OCI-LY1 (cell line): Measurements from ENCODE around the gene N4BP2L2.

Experiments used
- EZH2 ChIP-seq: fragments of 200-600 bp; sonication (generic), shearing (Covaris generic); IDR thresholded peaks from 2 replicates; pipeline ENCODE4 v1.8.0; 2017; ENCODE audit warnings: borderline replicate concordance, mixed run types, mild to moderate bottlenecking, antibody characterized with exemption, low read length, moderate library complexity, mixed read lengths
- TF ChIP-seq, protein P1 (sequence below): fragments of 200-600 bp; sonication (generic), shearing (Covaris generic); IDR thresholded peaks from 2 replicates; pipeline ENCODE4 v1.5.1; 2017; ENCODE audit warnings: mild to moderate bottlenecking, antibody characterized with exemption, low read length, moderate library complexity, mixed read lengths

DNA sequence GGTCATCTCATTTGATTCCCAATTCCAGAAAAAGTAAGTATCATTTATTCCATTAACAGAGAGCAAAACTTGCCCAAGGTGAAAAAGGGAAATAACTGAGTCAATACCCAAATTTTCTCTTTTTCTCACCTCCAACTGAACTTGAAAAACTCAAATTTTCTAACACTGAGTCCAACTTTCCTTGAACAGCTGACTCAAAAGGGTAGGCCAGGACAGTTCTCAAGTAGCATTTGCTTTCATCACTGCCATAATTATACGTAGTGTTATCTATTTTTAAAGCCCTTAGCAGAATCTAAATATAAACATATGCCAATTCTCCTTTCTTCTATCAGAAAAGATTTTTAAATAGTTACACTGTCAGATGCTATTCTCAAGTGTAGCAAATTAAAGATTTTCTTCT, 3.5 kb downstream of the N4BP2L2 start:
- TF ChIP-seq, protein P1, sequence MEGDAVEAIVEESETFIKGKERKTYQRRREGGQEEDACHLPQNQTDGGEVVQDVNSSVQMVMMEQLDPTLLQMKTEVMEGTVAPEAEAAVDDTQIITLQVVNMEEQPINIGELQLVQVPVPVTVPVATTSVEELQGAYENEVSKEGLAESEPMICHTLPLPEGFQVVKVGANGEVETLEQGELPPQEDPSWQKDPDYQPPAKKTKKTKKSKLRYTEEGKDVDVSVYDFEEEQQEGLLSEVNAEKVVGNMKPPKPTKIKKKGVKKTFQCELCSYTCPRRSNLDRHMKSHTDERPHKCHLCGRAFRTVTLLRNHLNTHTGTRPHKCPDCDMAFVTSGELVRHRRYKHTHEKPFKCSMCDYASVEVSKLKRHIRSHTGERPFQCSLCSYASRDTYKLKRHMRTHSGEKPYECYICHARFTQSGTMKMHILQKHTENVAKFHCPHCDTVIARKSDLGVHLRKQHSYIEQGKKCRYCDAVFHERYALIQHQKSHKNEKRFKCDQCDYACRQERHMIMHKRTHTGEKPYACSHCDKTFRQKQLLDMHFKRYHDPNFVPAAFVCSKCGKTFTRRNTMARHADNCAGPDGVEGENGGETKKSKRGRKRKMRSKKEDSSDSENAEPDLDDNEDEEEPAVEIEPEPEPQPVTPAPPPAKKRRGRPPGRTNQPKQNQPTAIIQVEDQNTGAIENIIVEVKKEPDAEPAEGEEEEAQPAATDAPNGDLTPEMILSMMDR = no peak
- no peak for TF ChIP-seq EZH2
